ENCODE measurements around the gene RPRD1A.
A peak's percentile ranks its signal among the peaks of the same experiment; 100 is the strongest.

Gene RPRD1A

DNA sequence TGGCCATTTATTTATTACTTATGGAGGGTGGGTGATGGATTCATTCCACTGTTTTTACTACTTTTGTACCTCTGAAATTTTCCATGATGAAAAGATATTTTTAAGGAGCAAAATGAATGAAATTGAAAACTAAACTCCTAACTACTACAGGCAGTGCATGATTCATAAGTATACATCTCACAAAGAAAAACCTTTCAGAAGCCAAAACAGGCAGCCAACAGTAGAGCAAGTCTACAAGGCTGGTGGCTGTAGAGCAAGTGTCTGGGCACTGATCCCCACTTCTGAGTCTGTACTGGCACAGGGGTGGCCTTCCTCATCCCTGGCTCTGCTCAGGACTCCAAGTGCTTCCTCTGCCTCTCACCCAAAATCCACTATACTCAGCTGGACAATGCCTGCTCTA, 103.0 kb downstream of the RPRD1A start:
- no peak for DNase-seq

DNA sequence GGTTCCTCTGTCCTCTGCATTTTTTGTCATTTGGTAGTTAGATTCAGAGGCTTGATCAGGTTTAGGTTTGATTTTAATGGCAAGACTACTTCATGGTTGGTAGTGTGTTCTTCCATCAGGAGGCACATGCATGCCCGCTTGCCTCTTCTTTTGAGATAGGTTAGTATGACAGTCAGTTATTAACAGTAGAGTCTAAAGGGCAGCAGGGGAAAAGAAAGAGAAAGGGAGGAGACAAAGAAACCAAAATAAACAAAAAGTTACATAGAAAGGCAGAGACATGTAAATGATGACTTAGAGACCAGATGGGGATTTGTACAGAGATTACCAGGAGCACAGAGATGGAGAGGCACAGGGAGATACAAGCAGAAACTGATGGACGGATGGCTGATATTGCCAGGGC, 105.0 kb downstream of the RPRD1A start:
- DNase-seq = no peak

DNA sequence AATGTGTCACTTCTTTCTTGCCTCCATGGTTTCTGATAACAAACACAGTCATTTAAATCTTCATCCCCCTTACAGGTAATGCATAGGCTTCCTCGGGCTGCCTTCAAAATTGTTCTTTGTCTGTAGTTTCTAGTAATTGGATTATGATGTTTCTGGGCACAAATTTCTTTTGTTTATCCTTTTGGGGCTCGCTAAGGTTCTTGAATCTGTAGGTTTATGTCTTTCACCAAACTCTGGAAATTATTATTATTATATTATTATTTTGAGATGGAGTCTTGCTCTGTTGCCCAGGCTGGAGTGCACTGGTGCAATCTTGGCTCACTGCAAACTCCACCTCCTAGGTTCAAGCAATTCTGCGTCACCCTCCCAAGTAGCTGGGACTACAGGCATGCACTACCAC, 111.1 kb downstream of the RPRD1A start:
- DNase-seq = no peak

DNA sequence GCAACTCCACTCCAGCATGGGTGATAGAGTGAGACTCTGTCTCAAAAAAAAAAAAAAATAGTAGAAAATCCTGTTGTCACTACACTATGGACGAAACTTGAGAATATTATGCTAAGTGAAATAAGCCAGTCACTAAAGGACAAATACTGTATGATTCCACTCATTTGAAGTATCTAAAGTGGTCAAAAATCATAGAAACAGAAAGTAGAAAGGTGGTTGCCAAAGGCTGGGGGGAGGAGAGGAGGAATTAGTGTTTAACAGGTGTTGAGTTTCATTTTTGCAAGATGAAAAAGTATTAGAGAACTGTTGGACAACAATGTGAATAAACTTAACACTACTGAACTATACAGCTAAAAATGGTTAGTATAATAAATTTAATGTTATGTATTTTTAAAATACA, 113.7 kb downstream of the RPRD1A start:
- DNase-seq = no peak

DNA sequence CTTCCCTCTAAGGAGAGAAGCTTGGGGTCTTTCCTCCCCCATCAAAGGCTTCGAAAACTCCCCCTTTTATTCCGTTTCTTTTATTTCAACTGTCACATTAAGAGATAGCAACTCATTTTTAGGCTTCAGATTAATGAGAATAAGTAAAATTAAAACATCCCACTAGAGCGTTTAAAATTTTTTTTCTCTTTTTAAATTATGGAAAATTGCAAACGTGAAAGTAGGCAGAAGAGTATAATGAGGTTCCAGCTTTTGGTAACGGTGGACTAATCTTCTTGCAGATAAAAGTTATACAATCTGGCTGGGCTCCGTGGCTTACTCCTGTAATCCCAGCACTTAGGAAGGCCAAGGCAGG, 116.8 kb downstream of the RPRD1A start:
- DNase-seq = no peak

DNA sequence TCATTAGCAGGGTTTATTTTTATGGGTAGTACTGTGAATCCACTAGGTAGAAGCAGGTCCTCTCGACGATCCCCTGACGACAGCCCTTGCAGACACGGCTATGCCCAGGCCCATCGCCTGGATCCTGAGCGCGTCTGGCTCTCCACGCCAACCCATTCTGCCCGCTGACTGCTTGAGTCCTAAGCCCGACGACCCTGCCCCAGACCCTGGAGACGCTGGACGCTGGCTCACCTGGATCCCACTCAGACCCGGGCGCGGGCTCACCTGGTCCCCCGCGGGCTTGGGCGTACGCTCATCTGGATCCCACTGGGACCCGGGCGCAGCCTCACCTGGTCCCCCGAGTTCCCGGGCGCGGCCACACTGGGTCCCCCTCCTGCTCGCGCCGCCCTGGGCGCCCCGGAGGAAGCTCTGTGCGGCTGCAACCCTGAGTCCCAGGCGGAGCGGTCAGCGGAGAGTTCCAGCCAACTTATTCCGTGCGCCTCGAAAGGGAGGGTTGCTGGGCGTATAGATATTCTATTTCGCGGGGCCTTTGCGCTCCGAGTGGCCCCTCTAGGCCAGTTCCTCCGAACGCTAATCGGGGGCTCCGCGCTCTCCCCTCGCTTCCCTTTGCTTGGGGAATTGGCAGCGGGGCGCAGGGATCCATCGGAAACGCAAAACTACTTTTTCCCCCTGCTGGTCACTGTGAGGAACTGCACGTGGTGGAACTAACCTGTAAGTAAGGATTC, 117.3 kb downstream of the RPRD1A start:
- DNase-seq = peak; percentile 93

DNA sequence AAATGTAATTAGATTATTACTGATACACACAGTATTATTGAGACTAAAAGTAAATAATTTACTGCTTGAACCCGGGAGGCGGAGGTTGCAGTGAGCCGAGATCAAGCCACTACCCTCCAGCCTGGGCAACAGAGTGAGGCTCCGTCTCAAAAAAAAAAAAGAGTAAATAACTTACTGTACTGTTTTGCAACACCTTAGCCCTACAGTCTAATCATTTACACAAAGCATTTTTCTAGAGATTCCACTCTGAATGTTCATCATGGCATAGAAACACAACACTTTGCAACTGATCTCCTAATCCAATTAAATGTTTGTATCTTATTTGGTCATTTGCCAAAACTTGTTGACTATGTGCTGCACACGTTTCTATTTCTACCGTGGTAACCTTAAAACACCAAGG, 118.3 kb downstream of the RPRD1A start:
- DNase-seq = no peak

DNA sequence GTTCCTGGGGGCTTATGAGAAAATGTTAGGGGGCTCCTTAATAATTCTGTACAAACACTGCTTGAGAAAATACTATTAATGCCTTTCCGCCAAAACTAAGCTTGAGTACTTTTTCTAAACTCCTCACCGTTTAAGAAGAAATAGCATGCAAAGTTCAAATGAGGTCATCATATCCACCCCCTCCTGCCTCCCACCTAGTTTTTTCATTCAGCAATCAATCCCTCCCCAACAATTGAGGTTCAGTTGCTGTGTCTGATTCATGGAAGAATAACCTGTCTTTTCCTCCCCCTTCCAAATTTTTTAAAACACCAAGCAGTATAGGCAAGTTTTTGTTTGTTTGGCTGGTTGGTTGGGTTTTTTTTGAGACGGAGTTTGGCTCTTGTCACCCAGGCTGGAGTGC, 119.3 kb downstream of the RPRD1A start:
- no peak for DNase-seq

DNA sequence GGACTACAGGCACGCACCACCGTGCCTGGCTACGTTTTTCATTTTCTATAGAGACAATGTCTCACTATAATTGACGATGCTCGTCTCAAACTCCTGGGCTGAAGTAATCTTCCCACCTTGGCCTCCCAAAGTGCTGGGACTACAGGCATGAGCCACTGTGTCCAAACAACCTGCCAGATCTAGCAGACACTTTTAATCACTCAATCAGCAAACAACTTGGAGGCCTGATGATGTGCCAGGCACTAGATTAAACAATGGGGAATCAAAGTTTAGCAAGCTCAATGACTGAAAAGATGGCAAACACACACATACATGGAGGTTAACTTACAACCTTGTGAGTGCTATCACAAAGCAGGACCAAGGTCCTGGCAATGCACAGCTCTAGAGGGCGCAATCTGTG, 124.7 kb downstream of the RPRD1A start:
- DNase-seq = no peak

DNA sequence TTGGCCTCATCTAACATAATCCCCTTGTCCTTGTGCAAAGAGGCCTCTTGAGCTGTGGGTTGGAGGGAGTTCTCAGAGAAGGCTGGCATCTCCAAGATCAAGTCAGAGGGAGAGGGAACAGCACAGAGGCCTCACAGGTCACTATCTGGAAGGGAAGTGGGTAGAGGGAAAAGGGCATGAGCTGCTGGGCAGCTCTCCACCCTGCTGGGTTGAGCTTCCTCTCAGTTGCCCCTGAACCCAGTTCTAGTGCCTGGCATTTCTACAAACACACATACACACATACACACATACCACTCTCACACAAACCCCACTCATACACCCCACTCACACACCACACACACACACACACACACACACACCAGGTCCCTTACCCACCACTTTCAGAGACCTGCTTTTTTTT, 125.2 kb downstream of the RPRD1A start:
- DNase-seq = no peak

DNA sequence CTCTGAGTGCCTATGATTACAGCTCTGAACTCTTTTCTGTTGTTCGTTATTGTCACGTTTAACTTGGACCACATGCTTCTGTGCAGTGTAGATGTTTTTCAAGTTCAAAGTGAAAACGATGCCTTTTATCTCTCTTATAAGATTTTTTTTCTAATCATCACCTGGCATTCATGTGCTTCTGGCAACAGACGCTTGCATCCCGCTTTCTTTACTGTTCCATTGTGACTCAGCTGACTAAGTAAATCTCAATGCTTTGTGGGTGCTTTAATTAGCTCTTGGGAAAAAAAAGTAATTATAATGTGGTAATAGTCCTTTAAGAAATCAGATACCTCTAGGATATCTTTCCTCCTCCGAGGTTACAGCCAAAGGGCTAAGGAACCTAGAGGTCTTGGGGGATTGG, 126.1 kb downstream of the RPRD1A start:
- DNase-seq = no peak
